Fibroblast of peridontal ligament (primary cell): ENCODE data around the gene ZNF460.

Source experiments
- DNase-seq: peaks from one replicate; pipeline ENCODE4 v3.0.0-alpha.2; 2010; ENCODE audit errors: extremely low read depth

ZNF460 gene

DNA sequence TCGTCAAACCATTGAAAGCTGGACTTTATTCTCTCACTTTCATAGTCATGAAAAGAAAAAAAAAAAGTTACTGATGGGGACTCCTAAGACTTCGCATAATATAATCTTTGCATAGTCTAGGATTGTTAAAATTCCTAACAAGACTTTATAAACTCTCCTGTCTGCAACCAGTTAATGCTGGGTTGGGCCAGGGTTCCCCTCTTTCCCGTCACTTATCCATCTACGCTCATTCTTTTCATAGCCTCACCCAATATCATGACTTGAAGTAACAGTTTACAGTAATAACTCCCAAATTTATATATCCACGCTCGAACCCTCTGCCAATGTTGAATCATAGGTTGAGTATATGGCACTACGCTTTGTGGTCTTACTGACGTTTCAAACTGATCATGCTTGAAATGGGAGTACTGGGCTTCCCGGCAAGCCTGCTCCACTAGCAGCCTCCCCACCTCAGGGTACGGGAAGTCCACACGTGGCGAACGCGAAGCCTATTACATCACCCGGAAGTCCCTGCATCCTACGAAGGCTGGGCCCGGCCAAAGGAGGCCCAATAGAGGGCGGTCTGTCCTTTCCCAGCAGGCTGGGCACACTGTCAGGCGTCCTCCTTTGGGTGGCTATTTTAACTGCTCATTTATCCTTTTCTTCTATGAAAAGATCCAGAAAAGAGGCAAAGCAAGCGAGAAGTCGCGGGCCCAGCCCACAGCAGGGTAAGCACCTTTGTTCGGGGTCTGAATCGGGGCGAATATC lies 694 bp upstream of the ZNF460 start:
- peak; percentile 98 for DNase-seq

DNA sequence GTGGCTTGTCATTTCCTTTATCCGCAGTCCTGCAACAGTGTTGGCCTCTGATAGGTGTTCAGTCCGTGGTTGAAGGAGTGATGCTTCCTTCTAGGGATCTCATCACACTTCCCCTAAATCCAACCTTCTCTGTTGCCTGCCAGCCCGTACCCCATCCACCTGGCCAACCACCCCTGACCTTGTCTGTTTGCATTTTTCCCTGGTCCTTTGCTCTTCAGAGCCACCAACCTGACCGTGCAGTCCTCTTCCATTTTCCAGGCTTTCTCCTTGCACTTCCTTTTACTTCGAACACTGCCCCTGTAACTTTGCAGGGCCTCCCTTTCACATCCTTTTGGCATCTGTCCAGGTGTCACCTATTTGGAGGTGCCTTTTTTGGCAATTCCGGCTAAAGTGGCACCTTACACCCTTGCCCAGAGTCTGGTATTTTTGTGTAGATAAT lies 696 bp downstream of the ZNF460 start:
- DNase-seq = peak; percentile 10

DNA sequence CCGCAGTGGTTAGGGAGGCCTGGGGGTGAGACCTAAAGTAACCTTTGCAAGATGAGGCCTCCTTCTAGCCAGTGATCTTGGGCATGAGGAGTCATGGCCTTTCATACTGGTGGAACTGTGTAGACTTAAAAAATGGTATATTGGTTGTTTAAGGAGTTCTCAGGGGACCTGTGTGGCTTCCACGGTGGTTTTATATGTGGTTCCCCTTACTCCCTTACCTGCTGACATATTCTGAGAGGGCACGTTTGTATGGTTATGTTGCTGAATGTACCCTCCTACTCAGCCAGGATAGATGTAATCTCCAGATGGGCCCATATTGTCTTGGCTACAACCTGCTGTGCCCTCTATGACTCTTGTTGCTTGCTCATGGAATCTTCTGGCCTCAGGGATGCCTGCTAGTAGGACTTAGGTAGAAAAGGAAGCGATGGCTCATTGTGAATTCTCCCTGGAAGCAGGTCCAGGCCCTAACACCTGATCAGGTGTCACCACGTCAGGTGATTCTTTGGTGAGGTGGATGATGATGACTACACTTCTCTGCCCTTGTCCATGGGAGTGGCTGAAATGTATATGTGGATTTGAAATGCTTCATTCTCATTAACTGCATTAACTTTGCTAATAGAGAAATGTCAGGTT lies 1.8 kb downstream of the ZNF460 start:
- no peak for DNase-seq

DNA sequence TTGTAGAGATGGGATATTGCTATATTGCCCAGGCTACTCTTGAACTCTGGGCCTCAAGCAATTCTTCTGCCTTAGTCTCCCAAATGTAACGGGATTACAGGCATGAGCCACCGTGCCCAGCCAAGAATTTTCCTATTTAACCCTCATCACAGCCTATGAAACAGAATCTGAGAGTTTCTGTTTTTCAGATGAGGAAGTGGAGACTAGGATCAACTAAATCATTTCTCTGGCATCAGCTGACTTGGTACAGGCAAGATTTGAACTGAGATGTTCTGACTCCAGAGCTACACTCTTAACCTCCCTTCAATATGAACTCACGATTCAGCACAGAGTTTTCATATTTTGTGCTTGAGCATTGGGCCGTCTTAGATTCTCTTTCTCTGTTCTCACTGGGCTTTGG lies 8.1 kb downstream of the ZNF460 start:
- DNase-seq = no peak

DNA sequence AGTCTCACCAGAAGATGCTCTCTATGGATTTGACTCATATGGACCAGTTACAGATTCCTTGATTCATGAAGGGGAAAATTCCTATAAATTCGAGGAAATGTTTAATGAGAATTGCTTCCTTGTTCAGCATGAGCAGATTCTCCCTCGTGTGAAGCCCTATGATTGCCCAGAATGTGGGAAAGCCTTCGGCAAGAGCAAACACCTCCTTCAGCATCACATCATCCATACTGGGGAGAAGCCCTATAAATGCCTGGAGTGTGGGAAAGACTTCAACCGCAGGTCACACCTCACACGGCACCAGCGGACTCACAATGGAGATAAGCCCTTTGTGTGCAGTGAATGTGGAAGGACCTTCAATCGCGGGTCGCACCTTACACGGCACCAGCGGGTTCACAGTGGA lies 10.7 kb downstream of the ZNF460 start:
- no peak for DNase-seq

DNA sequence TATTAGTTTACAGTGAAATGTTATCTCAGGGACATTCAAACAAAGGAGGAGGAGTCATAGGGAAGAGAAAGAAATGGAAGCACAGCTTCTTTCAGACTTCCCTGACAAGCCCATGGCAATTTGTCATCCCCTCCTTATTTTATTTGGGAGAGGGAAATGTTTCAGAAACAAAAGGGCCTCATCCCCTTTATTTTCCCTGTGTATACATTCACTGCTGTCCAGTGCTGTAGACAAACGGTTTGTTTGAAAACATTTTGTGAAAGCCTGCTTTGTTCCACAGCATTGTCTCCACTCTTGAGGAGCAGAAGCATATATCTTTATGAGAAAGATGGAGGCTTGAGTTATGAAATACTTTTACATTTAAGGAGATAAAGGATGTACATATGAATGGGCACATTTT lies 12.3 kb downstream of the ZNF460 start:
- DNase-seq = no peak

DNA sequence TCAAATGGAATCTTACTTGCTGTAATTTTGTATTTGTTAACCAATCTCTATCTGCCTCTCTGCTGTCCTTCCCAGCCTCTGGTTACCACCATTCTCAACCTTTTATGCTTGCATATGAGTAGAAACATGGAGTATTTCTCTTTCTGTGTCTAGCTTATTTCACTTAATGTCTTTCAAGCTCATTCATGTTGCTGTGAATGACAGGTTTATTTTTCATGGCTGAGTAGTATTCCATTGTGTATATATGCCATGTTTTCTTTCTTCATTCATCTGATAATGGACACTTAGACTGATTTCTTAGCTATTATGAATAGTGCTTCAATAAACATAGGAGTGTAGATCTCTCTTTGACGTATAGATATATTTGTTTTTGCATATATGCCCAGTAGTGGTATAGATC lies 13.4 kb downstream of the ZNF460 start:
- DNase-seq = no peak

DNA sequence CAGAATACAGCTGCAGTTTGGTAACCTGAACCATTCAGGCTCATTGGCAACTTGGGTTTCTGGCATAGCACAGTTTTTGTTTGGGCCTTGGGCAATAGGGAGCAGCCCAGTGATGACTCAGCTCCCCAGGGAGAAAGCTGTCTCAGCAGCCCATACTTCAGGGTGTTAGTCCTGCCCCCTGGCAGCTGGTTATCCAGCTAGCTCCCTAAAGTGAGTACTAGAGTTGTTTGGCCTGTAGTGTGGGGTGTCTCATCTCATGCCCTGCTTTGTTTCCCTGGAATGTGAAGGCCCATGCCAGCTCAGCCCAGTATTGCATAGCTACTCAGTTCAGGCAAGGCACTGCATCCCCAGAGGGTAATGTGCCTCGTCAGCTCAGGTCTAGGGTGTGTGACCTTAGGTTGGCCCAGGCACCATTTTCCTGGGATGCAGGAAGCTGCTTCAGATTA lies 21.8 kb downstream of the ZNF460 start:
- peak; percentile 98 for DNase-seq

DNA sequence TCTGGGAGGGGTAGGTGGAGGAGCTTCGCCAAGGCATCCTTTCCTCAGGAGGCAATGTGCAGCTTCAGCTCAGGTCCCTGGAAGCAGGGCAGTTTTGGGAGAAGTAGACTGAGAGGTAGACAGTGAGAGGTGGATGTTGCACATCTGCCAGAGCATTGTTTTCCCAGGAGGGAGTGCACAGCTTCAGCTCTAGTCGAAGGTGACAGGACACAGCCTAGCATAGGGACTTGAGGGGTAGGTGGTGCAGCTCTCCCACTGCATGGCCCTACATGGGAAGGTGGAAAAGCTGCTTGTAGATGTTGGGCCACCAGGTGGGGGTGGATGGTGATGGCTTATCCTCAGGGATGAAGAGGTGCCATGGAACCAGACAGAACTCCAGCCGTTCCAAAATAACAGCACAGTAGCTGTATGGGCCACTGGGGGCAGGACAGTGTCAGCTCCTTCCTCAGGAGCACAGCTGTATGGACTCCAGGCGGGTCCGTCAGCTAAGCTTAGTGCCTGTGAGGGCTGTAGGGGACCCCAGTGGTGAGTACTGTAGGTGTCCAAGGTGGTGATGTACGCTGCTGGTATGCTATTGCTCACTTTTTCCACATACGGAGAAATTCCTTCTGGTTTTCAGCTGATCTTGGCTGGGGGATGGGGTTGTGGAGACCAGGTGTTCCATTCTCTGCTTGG lies 22.6 kb downstream of the ZNF460 start:
- DNase-seq = no peak

DNA sequence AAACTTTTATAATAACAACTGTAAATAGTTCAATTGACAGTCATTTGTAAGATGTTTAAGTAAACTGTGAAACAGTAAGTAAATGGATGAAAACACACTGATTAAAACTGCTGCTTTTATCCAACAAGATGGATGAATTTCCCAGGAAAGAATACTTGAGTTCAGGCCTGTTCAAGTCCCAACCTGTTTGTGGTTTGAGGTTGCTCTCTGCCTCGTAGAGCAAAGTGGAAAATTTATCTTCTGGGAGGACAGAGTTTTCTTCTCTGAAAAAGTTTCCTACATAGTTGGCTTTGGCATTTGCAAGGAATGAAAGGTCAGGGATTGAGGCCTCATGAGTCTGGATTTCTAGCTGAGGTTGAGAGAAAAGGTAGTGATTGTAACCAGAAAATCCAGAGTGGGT lies 24.8 kb downstream of the ZNF460 start:
- DNase-seq = no peak

DNA sequence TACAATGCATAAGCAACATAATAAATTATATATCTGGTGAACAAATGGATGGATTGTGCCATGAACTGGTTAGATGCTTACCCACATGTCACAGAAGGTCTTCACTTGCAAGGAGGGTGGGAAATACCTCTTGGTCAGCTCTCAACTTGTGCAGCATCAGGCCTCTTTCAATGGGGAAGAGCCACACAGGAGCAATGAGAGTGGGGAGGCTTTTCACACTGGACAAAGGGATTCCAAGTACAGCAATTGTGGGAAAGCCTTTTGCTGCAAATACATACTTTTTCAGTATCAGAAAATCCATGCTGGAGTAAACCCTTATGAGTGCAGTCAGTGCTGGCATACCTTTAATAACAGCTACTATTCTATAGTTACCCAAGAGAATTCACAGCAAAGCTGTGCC lies 28.2 kb downstream of the ZNF460 start:
- no peak for DNase-seq

DNA sequence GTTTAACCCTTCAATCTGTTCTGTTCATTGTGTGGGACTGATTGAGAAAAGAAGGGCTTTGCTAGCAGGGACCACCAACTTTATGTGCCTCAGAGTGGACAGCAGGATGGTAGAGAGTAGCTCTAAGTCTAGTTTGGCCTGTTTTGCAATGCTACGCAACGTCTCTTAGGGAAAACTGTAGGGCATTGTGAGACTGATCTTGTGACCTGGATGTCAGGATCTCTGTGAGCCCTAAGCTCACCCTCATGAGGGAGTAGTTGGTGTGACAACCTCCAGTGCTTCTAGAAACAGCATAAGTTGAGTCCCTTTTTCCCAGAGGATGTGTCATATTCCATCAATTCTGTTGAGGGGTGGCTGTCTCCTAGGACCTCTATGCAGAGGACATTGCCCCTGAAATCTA lies 30.5 kb downstream of the ZNF460 start:
- DNase-seq = no peak

DNA sequence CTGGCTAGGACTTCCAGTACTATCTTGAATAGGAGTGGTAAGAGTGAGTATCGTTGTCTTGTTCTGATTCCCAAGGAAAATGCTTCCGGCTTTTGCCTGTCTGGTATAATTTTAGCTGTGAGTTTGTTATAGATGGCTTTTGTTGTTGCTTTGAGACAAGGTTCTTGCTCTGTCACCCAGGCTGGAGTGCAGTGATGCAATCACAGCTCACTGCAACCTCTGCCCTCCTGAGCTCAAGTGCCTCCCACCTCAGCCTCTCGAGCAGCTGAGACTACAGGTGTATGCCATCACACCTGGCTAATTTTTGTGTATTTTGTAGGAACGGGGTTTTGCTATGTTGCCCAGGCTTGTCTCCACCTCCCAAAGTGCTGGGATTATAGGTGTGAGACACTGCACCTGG lies 33.9 kb downstream of the ZNF460 start:
- no peak for DNase-seq

DNA sequence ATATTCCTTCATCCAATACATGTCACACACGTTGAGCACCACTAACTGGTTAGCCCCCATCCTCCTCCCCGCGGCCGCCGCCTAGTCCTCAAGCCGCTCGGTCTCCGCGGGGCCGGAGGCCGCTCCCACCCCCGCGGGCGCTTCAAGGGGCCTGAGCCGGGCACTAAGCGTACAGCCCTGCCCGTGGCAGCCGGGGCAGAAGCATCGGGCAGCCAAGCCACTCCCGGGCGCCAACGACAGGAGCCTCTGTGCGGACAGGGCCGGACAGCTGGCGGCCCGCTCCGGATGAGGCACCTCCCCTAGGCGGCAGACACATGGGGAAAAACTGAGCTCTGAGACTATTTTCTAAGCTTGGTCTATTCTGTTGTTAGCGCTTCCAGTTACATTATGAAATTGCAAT lies 37.2 kb downstream of the ZNF460 start:
- DNase-seq = no peak

DNA sequence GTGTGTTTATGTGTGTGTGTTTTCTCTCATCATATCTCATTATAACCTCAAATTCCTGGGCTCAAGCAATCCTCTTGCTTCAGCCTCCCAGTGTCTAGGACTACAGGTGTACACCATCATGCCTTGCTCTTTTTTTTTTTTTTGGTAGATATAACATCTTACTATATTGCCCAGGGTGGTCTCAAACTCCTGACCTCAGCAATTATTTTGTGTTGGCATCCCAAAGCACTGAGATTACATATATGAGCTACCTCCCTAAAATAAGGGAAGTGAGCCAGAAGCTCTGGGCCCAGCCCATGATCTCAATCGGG lies 39.5 kb downstream of the ZNF460 start:
- no peak for DNase-seq

DNA sequence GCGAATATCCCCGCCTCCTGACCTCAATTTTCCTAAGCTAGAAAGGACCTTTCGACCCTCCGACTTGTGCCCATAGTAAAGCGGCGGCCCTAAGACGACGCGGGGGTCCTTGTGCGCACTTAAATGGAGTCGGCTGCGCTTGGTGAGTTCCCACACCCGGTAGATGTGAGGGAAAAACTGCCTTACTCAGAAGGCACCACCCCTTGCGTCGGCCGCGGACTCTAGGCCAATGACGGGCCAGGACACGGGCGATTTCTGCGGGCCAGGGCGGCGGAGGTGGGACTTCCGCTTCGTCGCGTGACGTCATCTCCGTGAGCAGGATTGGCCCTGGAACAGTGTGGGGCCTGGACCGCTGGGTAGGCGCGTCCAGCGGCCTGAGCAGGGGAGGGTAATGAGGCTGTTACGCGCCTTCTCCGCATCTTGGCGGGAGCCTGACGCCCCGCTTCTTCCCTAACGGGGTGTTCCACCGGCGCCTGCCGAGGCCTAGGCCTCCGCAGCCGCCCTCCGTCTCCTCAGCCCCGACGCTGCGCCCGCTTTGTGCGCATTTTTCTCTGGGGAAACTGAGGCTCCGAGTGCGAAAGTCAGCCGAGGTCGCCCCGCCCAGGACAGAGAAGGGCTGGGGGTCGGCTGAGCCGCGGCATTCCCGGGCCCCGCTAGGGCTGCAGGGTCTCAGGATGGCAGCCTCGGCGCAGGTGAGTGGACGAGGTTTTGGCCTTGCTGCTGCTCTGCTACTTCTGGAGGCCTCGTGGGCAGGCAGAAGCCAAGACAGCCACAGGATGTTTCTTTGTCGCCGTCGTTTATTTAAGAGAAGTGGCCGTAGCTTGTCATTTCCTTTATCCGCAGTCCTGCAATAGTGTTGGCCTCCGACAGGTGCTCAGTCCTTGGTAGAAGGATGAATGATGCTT lies 40.1 kb downstream of the ZNF460 start, which contains the start of gene ZNF543:
TSS of gene ZNF543 (plus strand) at position 293 of the 905 bp plus-strand sequence. CDS start at position 675, 382 bp downstream.
- peak; percentile 94 for DNase-seq

DNA sequence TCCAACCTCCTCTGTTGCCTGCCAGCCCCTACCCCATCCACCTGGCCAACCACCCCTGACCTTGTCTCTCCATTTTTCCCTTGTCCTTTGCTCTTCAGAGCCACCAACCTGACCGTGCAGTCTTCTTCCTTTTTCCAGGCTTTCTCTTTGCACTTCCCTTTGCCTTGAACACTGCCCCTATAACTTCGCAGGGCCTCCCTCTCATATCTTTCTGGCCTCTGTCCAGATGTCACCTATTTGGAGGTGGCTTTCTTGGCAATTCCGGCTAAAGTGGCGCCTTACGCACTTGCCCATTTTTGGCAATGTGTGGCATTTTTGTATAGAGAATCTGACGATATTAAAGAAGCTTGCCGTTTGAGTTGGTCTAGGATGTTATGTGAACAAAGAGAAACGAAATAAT lies 40.8 kb downstream of the ZNF460 start:
- DNase-seq = no peak

DNA sequence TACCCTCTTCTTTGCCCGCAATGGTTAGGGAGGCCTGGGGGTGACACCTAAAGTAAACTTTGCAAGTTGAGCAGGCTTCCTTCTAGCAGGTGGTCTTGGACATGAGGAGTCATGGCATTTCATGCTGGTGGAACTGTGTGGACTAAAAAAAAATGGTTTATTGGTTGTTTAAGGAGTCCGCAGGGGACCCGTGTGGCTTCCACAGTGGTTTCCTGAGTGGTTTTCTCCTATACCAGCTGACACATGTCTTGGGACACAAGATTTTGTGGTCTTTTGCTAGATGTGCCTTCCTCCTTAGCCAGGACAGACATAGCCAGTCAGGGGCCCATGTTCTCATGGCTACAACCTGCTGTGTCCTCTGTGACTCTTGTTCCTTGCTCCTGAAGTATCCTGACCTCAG lies 41.5 kb downstream of the ZNF460 start:
- no peak for DNase-seq

DNA sequence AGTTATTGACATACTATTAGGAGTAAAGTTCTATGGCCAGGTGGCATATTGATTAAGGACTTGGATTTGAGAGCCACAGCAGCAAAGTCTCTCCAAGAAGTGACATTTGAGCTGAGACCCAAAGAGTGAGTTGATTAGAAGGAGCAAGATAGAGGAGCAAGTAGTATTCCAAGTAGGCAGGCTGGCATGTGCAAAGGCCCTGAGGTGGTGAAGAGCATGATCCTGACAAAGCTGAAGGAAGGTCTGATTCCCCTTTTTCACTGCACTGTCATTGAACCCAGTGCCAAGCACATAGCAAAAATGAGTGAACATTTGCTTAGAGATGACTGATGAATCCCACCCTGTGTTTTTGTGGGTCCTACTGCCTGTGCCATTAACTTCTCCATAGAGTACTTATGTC lies 44.7 kb downstream of the ZNF460 start:
- no peak for DNase-seq

DNA sequence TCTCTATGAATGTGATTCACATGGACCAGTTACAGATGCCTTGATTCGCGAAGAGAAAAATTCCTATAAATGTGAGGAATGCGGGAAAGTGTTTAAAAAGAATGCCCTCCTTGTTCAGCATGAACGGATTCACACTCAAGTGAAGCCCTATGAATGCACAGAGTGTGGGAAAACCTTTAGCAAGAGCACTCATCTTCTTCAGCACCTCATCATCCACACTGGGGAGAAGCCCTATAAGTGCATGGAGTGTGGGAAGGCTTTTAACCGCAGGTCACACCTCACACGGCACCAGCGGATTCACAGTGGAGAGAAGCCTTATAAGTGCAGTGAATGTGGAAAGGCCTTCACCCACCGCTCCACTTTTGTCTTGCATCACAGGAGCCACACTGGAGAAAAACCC lies 47.7 kb downstream of the ZNF460 start:
- no peak for DNase-seq

DNA sequence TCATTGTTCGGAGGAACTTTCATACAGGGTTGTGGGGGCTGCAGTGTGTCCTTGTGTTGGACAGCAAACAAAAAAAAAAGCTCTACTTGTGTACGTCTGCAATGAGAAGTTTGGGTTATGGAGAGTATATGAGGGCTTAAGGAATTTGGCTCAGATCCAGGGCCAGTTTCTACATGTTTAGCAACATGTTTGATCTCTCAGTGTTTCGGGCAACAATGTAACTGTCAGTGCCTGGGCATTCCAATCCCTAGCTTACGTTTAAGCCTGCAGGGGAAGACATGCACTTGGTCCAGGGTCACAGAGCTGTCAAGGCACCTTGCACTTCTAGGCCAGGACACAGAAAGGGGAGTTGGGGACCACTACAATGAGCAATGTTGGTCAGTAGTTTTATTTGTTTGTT lies 53.9 kb downstream of the ZNF460 start:
- DNase-seq = peak; percentile 10

DNA sequence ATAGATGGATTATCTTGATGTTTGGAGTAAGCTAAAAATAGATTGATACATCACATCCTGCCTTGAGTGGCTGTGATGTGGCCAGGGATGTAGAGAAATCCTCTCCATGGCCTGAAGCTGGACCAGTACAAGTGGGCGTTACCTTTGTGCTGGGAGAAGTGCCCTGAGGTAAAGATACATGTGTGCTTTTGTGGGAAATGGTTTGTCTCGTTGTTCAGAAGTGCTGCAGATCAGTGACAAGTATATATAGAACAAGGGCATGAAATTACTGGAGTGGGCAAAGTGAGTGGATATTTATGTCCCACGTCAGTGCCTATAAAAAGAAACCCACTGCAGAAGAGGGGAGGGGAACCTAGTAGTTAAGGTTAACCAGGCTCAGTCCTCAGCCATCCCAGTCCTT lies 58.6 kb downstream of the ZNF460 start:
- DNase-seq = peak; percentile 27
